Right lobe of liver (tissue), 4 donors: Measurements from ENCODE around the gene TDRD10.

Experiments used
- POLR2A ChIP-seq: fragments of 450-650 bp; IDR thresholded peaks from one replicate; pipeline ENCODE4 v1.6.1; 2017; ENCODE audit warnings: antibody characterized with exemption, mild to moderate bottlenecking
- TF ChIP-seq, protein P1 (sequence below), 4 donors: fragments of 200-600 bp in 3 of 4; fragments of 450-650 bp in 1 of 4; IDR thresholded peaks; one replicate each; pipeline versions ENCODE4 v1.5.1 to v1.8.0; 2016 to 2022; ENCODE audit warnings: antibody characterized with exemption in 4 of 4, mild to moderate bottlenecking in 2 of 4
- donor health status: DM: no; HTN: no; CAD: no.
- donor health status: DM: no; HTN: no; CAD: no.
- donor health status: DM: no; HTN: yes; CAD: no.

DNA sequence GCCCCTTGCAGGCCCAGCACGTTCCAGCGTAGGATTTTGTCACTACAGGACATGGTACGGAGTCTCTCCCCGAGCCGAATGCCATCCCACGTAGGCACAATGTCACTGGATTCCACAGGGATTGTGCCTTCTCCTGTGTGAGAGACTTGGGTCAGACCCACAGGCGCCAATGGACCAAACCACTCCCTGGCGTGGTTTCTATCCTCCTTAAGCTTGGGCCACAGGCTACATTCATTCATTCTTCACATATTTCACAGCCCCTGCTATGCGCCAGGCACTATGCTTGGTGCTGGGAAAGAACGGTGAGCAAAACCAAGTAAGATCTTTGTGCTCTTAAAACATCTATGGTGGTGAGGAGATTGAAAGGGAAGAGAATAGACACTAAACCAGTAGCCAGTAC, 84.2 kb downstream of the TDRD10 start:
- TF ChIP-seq POLR2A: no peak
- TF ChIP-seq, protein P1, sequence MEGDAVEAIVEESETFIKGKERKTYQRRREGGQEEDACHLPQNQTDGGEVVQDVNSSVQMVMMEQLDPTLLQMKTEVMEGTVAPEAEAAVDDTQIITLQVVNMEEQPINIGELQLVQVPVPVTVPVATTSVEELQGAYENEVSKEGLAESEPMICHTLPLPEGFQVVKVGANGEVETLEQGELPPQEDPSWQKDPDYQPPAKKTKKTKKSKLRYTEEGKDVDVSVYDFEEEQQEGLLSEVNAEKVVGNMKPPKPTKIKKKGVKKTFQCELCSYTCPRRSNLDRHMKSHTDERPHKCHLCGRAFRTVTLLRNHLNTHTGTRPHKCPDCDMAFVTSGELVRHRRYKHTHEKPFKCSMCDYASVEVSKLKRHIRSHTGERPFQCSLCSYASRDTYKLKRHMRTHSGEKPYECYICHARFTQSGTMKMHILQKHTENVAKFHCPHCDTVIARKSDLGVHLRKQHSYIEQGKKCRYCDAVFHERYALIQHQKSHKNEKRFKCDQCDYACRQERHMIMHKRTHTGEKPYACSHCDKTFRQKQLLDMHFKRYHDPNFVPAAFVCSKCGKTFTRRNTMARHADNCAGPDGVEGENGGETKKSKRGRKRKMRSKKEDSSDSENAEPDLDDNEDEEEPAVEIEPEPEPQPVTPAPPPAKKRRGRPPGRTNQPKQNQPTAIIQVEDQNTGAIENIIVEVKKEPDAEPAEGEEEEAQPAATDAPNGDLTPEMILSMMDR (IDR thresholded peaks at IDR 0.05): no peak
